Subcutaneous abdominal adipose tissue (tissue), 5 donors: ENCODE measurements around the gene PHF21A.
"Not testable (repeated sequence)": the region's sequence is repeated elsewhere in the genome, so short reads cannot be mapped to it uniquely, and the experiment has no call there.

Source experiments
- H3K27ac ChIP-seq: one replicate; pipeline ENCODE4 v1.7.0; 2013; ENCODE audit warnings: low read depth, mild to moderate bottlenecking, inconsistent platforms, low read length, moderate library complexity
- H3K27me3 ChIP-seq, 5 donors: one replicate each; pipeline ENCODE4 v1.7.0; 2013; ENCODE audit warnings: low read length in 5 of 5, inconsistent platforms in 1 of 5; ENCODE audit not compliant: control insufficient read depth in 5 of 5, insufficient read depth in 4 of 5
- H3K36me3 ChIP-seq, 5 donors: one replicate each; pipeline ENCODE4 v1.7.0; 2013; ENCODE audit warnings: low read length in 5 of 5; ENCODE audit not compliant: control insufficient read depth in 5 of 5, insufficient read depth in 5 of 5
- H3K4me1 ChIP-seq, 5 donors: one replicate each; pipeline ENCODE4 v1.7.0; 2013; ENCODE audit warnings: low read length in 5 of 5, mild to moderate bottlenecking in 3 of 5, moderate library complexity in 1 of 5; ENCODE audit not compliant: control insufficient read depth in 5 of 5, insufficient read depth in 5 of 5
- H3K4me3 ChIP-seq, 5 donors: one replicate each; pipeline ENCODE4 v1.7.0; 2013; ENCODE audit warnings: low read length in 5 of 5, low read depth in 1 of 5
- H3K9ac ChIP-seq, 5 donors: one replicate each; pipeline ENCODE4 v1.7.0; 2013; ENCODE audit warnings: low read length in 5 of 5, mild to moderate bottlenecking in 4 of 5, moderate library complexity in 3 of 5
- H3K9me3 ChIP-seq, 5 donors: one replicate each; pipeline ENCODE4 v1.7.0; 2013; ENCODE audit warnings: low read length in 5 of 5; ENCODE audit not compliant: control insufficient read depth in 5 of 5
- donor health status: healthy.
- donor health status: healthy.
- donor health status: healthy.
- donor health status: healthy.
- donor health status: healthy.

The PHF21A gene

DNA sequence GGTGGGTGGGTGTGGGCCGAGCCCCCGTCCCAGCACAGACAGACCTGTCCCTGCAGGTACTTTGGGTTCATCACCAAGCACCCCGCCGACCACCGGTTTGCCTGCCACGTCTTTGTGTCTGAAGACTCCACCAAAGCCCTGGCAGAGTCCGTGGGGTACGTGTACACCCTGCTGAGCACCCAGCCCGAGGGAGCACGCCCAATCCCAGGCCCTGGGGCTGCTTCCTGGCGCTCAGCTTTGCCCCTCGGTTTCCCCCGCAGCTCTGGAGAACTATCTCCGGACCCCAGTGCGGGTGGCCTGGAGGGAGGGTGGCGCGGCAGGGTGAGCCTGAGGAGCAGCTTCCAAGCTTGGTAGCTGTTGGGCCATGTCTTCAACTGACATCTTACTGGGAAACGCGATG, 216.2 kb downstream of the PHF21A start:
- H3K9me3 ChIP-seq: no peaks in the 10 kb centered on the region
- no peaks in the 10 kb centered on the region for H3K27me3 ChIP-seq
- no peak overlapping the region for H3K27ac ChIP-seq
- H3K36me3 ChIP-seq: peaks cover 0 to 41% (median 22%) of the 10 kb centered on the region in 5 donors
- no peak overlapping the region for H3K9ac ChIP-seq
- H3K4me1 ChIP-seq: peaks cover 0 to 13% (median 12%) of the 10 kb centered on the region in 5 donors
- H3K4me3 ChIP-seq: no peak overlapping the region

GRCh38 chr11:45904309-45904915, 216.8 kb downstream of the PHF21A start:
- Histone ChIP-seq H3K27ac (no peak overlapping the region), H3K36me3 (peaks cover 0 to 35% (median 15%) of the 10 kb centered on the region in 5 donors), H3K9me3 (no peaks in the 10 kb centered on the region), H3K9ac (no peak overlapping the region), H3K27me3 (no peaks in the 10 kb centered on the region), H3K4me1 (peaks cover 0 to 17% (median 16%) of the 10 kb centered on the region in 5 donors), H3K4me3 (no peak overlapping the region)

DNA sequence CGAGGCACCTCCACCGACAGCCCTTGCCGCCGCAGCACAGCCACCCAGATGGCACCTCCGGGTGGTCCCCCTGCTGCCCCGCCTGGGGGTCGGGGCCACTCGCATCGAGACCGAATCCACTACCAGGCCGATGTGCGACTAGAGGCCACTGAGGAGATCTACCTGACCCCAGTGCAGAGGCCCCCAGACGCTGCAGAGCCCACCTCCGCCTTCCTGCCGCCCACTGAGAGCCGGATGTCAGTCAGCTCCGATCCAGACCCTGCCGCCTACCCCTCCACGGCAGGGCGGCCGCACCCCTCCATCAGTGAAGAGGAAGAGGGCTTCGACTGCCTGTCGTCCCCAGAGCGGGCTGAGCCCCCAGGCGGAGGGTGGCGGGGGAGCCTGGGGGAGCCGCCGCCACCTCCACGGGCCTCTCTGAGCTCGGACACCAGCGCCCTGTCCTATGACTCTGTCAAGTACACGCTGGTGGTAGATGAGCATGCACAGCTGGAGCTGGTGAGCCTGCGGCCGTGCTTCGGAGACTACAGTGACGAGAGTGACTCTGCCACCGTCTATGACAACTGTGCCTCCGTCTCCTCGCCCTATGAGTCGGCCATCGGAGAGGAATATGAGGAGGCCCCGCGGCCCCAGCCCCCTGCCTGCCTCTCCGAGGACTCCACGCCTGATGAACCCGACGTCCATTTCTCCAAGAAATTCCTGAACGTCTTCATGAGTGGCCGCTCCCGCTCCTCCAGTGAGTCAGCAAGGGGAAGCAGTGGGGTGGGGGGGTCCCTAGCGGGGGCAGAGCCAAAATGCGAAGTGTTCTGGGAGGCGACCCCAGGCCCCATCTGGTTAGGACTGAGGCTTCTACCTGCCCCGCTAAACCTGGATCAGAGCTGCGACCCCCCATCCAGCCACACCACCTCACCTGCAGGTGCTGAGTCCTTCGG, 218.5 kb downstream of the PHF21A start:
- Histone ChIP-seq H3K9me3 (no peaks in the 10 kb centered on the region), H3K36me3 (peaks cover 0 to 28% (median 12%) of the 10 kb centered on the region in 5 donors), H3K9ac (no peak overlapping the region), H3K27me3 (peaks cover 0 to 14% (median 0%) of the 10 kb centered on the region in 5 donors), H3K27ac (no peak overlapping the region), H3K4me1 (peaks cover 0 to 25% (median 23%) of the 10 kb centered on the region in 5 donors), H3K4me3 (no peak overlapping the region)

DNA sequence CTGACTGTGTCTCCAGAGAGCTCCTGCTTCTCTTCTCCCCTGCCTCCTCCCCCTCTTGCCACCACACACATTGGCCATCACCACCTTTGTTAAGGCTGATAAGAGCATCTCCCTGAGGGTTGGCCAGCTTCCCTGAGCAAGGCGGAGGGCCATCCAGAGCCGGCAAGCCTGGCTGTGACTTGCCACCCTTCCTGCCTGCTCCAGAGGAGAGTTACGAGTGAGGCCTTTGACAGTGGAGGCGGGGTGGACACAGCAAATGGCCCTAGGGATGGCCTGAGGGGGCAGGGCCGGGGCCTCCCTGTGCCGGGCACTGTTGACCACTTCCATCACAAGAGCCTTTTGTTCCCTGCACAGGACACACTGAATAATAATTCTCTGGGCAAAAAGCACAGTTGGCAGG, 219.6 kb downstream of the PHF21A start:
- Histone ChIP-seq H3K4me1 (peaks cover 0 to 25% (median 23%) of the 10 kb centered on the region in 5 donors), H3K4me3 (peak overlapping the region in 1 of 5 donors; percentile 22), H3K9ac (no peak overlapping the region), H3K36me3 (peaks cover 0 to 28% (median 12%) of the 10 kb centered on the region in 5 donors), H3K27me3 (peaks cover 0 to 16% (median 0%) of the 10 kb centered on the region in 5 donors), H3K9me3 (no peaks in the 10 kb centered on the region), H3K27ac (no peak overlapping the region)

DNA sequence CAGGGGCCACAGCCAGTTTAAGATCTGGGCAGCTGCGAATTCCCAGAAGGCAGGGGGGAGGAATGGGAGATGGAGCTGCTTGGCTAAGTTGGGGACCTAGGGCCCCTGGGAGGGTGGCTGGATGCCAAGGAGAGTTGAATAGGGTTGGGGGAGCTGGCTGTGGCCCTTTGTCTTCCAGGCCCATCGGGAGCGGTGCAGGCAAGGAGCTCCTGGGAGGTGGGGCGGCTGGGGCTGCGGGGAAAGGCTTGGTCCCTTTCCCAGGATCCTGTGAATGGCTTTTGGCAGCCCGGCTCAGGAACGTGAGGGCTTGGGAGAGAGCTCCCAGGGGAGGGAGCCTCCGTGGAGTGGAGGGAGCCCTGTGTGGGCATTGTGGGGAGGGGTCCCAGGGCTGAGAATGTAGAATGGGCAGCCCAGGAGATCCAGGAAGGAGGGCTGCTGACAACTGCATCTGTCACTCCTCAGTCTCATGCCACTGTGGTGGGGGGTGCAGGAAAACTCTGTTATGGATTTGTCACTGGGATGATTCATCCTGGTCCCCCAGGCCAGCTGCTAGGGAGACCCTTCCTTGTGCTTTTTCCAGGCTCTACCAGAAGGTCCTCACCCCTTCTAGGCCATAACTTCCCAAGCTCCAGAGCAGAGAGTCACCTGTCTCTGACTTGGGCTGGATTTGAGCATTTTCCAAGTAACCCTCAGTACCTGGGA, 220.2 kb downstream of the PHF21A start:
- H3K4me1 ChIP-seq: peaks cover 0 to 25% (median 23%) of the 10 kb centered on the region in 5 donors
- H3K9ac ChIP-seq: peak overlapping the region in 3 of 5 donors; percentile 19 to 66 (median 23)
- H3K9me3 ChIP-seq: no peaks in the 10 kb centered on the region
- H3K4me3 ChIP-seq: peak overlapping the region; percentile 55 to 71 (median 63)
- peaks cover 0 to 28% (median 12%) of the 10 kb centered on the region in 5 donors for H3K36me3 ChIP-seq
- no peak overlapping the region for H3K27ac ChIP-seq
- H3K27me3 ChIP-seq: peaks cover 0 to 16% (median 1%) of the 10 kb centered on the region in 5 donors

- Histone ChIP-seq H3K4me1 (peaks cover 0 to 25% (median 23%) of the 10 kb centered on the region in 5 donors), H3K36me3 (peaks cover 0 to 26% (median 12%) of the 10 kb centered on the region in 5 donors), H3K27me3 (peaks cover 0 to 19% (median 6%) of the 10 kb centered on the region in 5 donors), H3K4me3 (peak overlapping the region; percentile 55 to 71 (median 63)), H3K9ac (peak overlapping the region in 3 of 5 donors; percentile 19 to 66 (median 23))
- H3K9me3 ChIP-seq, H3K27ac ChIP-seq: not testable (repeated sequence)
These were observed 221.0 kb downstream of the PHF21A start for GRCh38 chr11:45900175-45900800.

- H3K4me1 ChIP-seq: peaks cover 0 to 25% (median 23%) of the 10 kb centered on the region in 5 donors
- H3K9ac ChIP-seq: no peak overlapping the region
These were observed 221.6 kb downstream of the PHF21A start for GRCh38 chr11:45899448-45900174.

GRCh38 chr11:45899086-45899447, 222.2 kb downstream of the PHF21A start:
- Histone ChIP-seq H3K27me3 (peaks cover 0 to 19% (median 6%) of the 10 kb centered on the region in 5 donors), H3K27ac (no peak overlapping the region), H3K9me3 (no peaks in the 10 kb centered on the region), H3K9ac (no peak overlapping the region), H3K4me3 (peak overlapping the region in 3 of 5 donors; percentile 49 to 63 (median 63)), H3K4me1 (peaks cover 0 to 25% (median 23%) of the 10 kb centered on the region in 5 donors), H3K36me3 (peaks cover 0 to 15% (median 9%) of the 10 kb centered on the region in 5 donors)

More at GRCh38 chr11:45899448-45900174, 221.6 kb downstream of the PHF21A start:
- no peak overlapping the region for H3K27ac ChIP-seq
- peaks cover 0 to 19% (median 6%) of the 10 kb centered on the region in 5 donors for H3K27me3 ChIP-seq
- H3K36me3 ChIP-seq: peaks cover 0 to 20% (median 11%) of the 10 kb centered on the region in 5 donors
- H3K4me3 ChIP-seq: peak overlapping the region in 3 of 5 donors; percentile 49 to 63 (median 63)
- H3K9me3 ChIP-seq: no peaks in the 10 kb centered on the region

DNA sequence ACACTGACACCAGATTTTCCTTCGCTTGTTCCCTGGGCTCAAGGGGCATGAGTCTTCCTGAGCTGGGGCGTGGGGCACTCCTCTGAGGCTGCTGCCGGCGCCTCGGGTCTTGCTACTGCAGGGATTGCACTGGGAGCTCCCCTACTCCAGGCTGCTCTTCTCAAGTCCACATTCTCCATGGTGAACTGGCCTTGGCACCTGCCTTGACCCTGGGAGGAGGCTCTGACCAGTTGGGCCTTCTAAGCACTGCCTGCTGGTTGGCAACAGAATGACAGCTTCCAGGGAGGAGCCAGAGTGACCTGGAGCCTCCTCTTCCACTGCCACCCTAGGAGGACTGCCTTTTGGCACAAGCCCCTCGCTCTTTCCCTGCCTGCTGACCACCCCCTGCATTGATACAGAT, 223.7 kb downstream of the PHF21A start:
- Histone ChIP-seq H3K4me1 (peaks cover 0 to 25% (median 23%) of the 10 kb centered on the region in 5 donors), H3K4me3 (no peak overlapping the region), H3K9ac (no peak overlapping the region), H3K27ac (no peak overlapping the region), H3K9me3 (no peaks in the 10 kb centered on the region), H3K36me3 (peaks cover 0 to 2% (median 0%) of the 10 kb centered on the region in 5 donors), H3K27me3 (peaks cover 0 to 21% (median 10%) of the 10 kb centered on the region in 5 donors)
